Bronchial epithelial cell (primary cell): ENCODE results near the gene CPNE4. TPM values are rescaled to one million over a fixed set of nuclear protein-coding genes. Genes with fewer than 3 reads are reported as not detected.

Source experiments
- DNase-seq: peaks from one replicate; pipeline ENCODE4 v3.0.0-alpha.2; 2010; ENCODE audit warnings: low read depth
- FAIRE-seq: peaks from 2 replicates; lab custom pipeline; 2011; peaks lifted over from hg19 to GRCh38; lab: Jason Lieb, UNC
- H3K27me3 ChIP-seq: 2 replicates; pipeline ENCODE4 v1.5.1; 2011; ENCODE audit warnings: low read length; ENCODE audit not compliant: control insufficient read depth, insufficient read depth
- H3K36me3 ChIP-seq: 2 replicates; pipeline ENCODE4 v1.5.1; 2011; ENCODE audit warnings: low read length; ENCODE audit not compliant: control insufficient read depth, insufficient read depth
- H3K4me3 ChIP-seq: 2 replicates; pipeline ENCODE4 v1.5.1; 2011; ENCODE audit warnings: mild to moderate bottlenecking, low read depth, low read length, control low read depth
- CTCF ChIP-seq: IDR thresholded peaks from 2 replicates; pipeline ENCODE4 v1.5.1; 2011; ENCODE audit warnings: mild to moderate bottlenecking, moderate library complexity, low read length, control low read depth, inconsistent platforms; ENCODE audit not compliant: insufficient read depth, severe bottlenecking
- total RNA-seq: library from RNA; depleted of rRNA; stranded (reverse); fragments of >200 nt; gene quantifications from 2 replicates; pipeline ENCODE4 v1.2.1, GENCODE V29; 2014

Gene CPNE4
- total RNA-seq, 1 donor from 2014 or later, result under 0.01 TPM

- DNase-seq (no peak), FAIRE-seq (no peak)
- Histone ChIP-seq H3K36me3 (no peaks in the 10 kb centered on the region), H3K27me3 (no peaks in the 10 kb centered on the region), H3K4me3 (no peak overlapping the region)
- TF ChIP-seq CTCF, result no peak
Measured at GRCh38 chr3:131550562-131551465, 484.0 kb downstream of the CPNE4 start.

GRCh38 chr3:131549340-131549739, 485.5 kb downstream of the CPNE4 start:
- DNase-seq (peak; percentile 13), FAIRE-seq (no peak)
- peak; percentile 31 for TF ChIP-seq CTCF
- Histone ChIP-seq H3K36me3 (no peaks in the 10 kb centered on the region), H3K4me3 (no peak overlapping the region), H3K27me3 (no peaks in the 10 kb centered on the region)

- TF ChIP-seq CTCF, result no peak
- Histone ChIP-seq H3K27me3 (no peaks in the 10 kb centered on the region), H3K4me3 (no peak overlapping the region), H3K36me3 (no peaks in the 10 kb centered on the region)
- no peak for FAIRE-seq
- DNase-seq, result no peak
Measured at GRCh38 chr3:131547585-131547984, 487.2 kb downstream of the CPNE4 start.

- TF ChIP-seq CTCF, result no peak
- no peaks in the 10 kb centered on the region for H3K36me3 ChIP-seq
- H3K4me3 ChIP-seq, result no peak overlapping the region
- FAIRE-seq (no peak), DNase-seq (no peak)
- no peaks in the 10 kb centered on the region for H3K27me3 ChIP-seq
Measured at GRCh38 chr3:131546441-131546840, 488.4 kb downstream of the CPNE4 start.

GRCh38 chr3:131544557-131544956, 490.3 kb downstream of the CPNE4 start:
- H3K4me3 ChIP-seq, result no peak overlapping the region
- H3K36me3 ChIP-seq, result no peaks in the 10 kb centered on the region
- TF ChIP-seq CTCF, result no peak
- no peaks in the 10 kb centered on the region for H3K27me3 ChIP-seq
- FAIRE-seq (no peak), DNase-seq (peak; percentile 13)
